LNCaP clone FGC (cell line): Measurements from ENCODE around the gene CTTN.

ENCODE experiments used
- DNase-seq: peaks from one replicate; pipeline ENCODE4 v3.0.0-alpha.2; 2011; ENCODE audit warnings: low read depth
- H3K4me3 ChIP-seq: 2 replicates; pipeline ENCODE4 v1.5.1; 2011; ENCODE audit warnings: mild to moderate bottlenecking, low read depth, low read length, control low read depth
- CTCF ChIP-seq: IDR thresholded peaks from 2 replicates; pipeline ENCODE4 v1.5.1; 2012; ENCODE audit warnings: mild to moderate bottlenecking; ENCODE audit not compliant: control insufficient read depth, insufficient read depth; ENCODE audit errors: extremely low read depth

The CTTN gene

GRCh38 chr11:70364745-70365543 is 33.4 kb upstream of the CTTN start:
- no peak for DNase-seq
- no peak for TF ChIP-seq CTCF
- no peak overlapping the region for H3K4me3 ChIP-seq

DNA sequence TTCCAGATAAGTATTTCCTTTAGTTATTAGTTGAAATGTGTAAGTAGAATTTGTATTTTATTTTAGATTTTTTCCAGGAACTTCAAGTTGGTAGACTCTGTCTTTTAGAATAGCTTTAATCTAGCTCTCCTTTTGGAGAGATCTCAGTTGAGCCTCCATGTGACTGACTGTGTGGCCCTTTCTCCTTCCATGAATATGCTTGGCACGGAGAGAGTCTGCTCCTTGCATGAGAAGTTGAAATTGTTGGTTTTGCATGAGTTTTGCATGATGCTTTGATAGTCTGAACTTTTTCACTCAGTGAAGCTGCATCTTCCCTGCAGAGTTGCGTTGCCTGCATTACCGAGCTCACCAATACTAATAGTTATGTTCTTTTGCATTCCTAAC is 32.8 kb upstream of the CTTN start:
- TF ChIP-seq CTCF, result no peak
- no peak overlapping the region for H3K4me3 ChIP-seq
- DNase-seq, result no peak

- no peak for DNase-seq
- no peak overlapping the region for H3K4me3 ChIP-seq
- TF ChIP-seq CTCF, result no peak
Observed at GRCh38 chr11:70367071-70367470, 31.3 kb upstream of the CTTN start.

DNA sequence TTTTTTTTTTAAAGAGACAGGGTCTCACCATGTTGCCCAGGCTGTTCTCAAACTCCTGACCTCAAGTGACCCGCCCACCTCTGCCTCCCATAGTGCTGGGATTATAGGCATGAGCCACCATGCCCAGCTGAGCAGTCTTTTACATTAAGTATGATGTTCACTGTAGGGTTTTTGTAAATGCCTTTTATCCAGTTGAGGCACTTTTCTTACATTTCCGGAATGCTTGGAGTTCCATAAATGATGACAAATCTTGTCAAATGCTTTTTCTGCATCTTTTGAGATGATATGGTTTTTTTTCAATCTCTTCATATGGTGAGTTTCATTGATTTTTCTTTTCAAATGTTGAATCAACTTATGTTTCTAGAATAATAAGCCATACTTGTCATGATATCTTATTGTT is 29.4 kb upstream of the CTTN start:
- no peak for DNase-seq
- H3K4me3 ChIP-seq, result no peak overlapping the region
- TF ChIP-seq CTCF, result no peak

DNA sequence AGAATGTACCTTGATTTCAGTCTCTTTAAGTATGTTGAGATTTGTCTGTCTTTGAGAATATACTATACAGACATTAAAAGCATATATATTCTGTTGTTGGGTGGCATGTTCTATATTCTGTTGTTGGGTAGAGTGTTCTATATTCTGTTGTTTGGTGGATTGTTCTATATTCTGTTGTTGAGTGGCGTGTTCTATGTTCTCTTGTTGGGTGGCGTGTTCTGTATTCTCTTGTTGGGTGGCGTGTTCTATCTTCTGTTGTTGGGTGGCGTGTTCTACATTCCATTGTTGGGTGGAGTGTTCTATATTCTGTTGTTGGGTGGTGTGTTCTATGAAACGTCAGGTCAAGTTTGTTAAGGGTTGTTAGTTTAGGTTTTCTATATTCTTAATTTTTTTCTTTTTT is 27.1 kb upstream of the CTTN start:
- TF ChIP-seq CTCF, result no peak
- H3K4me3 ChIP-seq, result no peak overlapping the region
- no peak for DNase-seq

- H3K4me3 ChIP-seq, result no peak overlapping the region
- no peak for TF ChIP-seq CTCF
- no peak for DNase-seq
Observed at GRCh38 chr11:70372076-70372475, 26.3 kb upstream of the CTTN start.

- no peak for TF ChIP-seq CTCF
- no peak for DNase-seq
- H3K4me3 ChIP-seq, result no peak overlapping the region
Observed at GRCh38 chr11:70376621-70377020, 21.7 kb upstream of the CTTN start.
